T-helper 1 cell treated with Interleukin-12 subunit alpha and Interleukin-12 subunit beta and Interleukin-4 antibody, amounts not matched to agents 30 μg/mL and 1 μg/mL, for 36 hours (primary cell): ENCODE results near the gene MAD1L1.
A peak's percentile ranks its signal among the peaks of the same experiment; 100 is the strongest.
"Not testable (repeated sequence)": the region's sequence is repeated elsewhere in the genome, so short reads cannot be mapped to it uniquely, and the experiment has no call there.

Experiments
- H3K27ac Mint-ChIP-seq: one replicate; pipeline ENCODE4 v1.8.0; 2021; ENCODE audit warnings: mild to moderate bottlenecking, mixed read lengths
- H3K27me3 Mint-ChIP-seq: one replicate; pipeline ENCODE4 v1.8.0; 2021; ENCODE audit warnings: low read depth, mixed read lengths
- H3K36me3 Mint-ChIP-seq: one replicate; pipeline ENCODE4 v1.8.0; 2021; ENCODE audit warnings: low read depth, mixed read lengths
- H3K4me1 Mint-ChIP-seq: one replicate; pipeline ENCODE4 v1.8.0; 2021; ENCODE audit warnings: low read depth, mixed read lengths
- H3K4me3 Mint-ChIP-seq: one replicate; pipeline ENCODE4 v1.8.0; 2021; ENCODE audit warnings: mild to moderate bottlenecking, moderate library complexity, mixed read lengths
- H3K9me3 Mint-ChIP-seq: one replicate; pipeline ENCODE4 v1.8.0; 2021; ENCODE audit warnings: mixed read lengths

The MAD1L1 gene

DNA sequence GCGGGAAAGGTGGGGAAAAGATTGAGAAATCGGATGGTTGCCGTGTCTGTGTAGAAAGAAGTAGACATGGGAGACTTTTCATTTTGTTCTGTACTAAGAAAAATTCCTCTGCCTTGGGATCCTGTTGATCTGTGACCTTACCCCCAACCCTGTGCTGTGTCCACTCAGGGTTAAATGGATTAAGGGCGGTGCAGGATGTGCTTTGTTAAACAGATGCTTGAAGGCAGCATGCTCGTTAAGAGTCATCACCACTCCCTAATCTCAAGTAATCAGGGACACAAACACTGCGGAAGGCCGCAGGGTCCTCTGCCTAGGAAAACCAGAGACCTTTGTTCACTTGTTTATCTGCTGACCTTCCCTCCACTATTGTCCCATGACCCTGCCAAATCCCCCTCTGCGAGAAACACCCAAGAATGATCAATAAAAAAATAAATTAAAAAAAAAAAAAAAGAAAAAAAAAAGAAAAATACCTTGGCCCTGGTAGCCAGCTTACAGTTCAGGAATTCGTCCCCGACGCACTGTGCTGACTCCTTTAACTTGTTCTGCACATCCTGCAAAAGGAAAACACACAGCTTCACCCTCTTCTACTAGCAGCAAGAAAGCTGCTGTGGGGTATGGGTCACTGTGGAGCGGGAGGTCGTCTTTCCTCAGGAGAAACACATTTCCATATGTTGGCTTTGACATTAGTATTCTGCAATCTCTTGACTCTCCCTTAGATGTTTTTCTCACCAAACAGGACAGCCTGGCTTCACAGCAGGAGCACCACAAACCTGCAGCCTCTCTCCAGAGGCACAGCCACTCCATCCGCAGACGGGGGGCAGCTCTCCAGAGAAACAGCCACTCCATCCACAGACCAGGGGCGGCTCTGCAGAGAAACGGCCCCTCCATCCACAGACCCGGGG, 36.6 kb upstream of the MAD1L1 start:
- H3K36me3 Mint-ChIP-seq, H3K27ac Mint-ChIP-seq, H3K27me3 Mint-ChIP-seq, H3K9me3 Mint-ChIP-seq, H3K4me3 Mint-ChIP-seq, H3K4me1 Mint-ChIP-seq: not testable (repeated sequence)

DNA sequence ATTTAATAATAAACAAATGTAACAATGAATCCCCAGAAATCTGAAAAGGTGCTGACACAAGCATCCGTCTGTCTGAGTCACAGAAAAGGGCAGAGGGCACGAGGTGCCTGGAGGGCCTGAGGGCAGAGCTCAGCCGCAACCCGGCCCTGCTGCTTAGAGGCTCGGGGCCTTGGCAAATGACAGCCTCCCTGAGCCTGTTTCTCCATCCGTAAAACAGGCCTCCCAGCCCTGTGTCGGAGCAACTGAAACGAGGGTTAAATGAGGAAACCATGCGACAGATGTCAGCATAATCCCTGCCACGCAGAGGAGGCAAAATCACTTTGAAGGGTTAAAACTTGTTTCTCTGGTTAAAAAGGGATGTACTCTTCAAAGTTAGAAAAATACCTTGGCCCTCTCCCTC, 34.2 kb upstream of the MAD1L1 start:
- no peak overlapping the region for H3K4me3 Mint-ChIP-seq
- peaks cover under 1% of the 10 kb centered on the region for H3K4me1 Mint-ChIP-seq
- H3K27ac Mint-ChIP-seq, result no peak overlapping the region
- H3K27me3 Mint-ChIP-seq, result no peaks in the 10 kb centered on the region
- peaks cover 1% of the 10 kb centered on the region for H3K36me3 Mint-ChIP-seq
- no peaks in the 10 kb centered on the region for H3K9me3 Mint-ChIP-seq

DNA sequence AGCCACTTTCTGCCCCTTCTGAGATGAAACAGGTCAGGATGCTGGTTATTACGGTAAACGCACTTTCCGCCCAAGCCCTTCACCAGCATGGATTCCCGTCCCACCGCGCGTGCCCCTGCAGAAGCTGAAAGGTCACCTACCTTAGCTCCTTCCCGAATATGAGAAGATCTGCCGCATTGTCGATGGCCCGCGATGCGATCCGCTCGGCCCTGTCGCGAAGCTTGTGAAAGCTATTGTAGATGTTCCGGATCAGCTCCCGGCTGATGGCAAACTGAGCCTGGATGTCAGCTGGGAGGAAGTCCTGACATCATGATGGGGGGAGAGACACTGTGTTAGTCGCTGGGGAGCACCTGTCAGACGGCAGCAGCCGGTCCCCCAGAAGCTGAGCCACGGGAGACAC, 31.4 kb upstream of the MAD1L1 start:
- Mint-ChIP-seq H3K9me3 (no peaks in the 10 kb centered on the region), H3K36me3 (peaks cover 1% of the 10 kb centered on the region), H3K4me3 (no peak overlapping the region), H3K27me3 (no peaks in the 10 kb centered on the region), H3K27ac (no peak overlapping the region), H3K4me1 (peaks cover 6% of the 10 kb centered on the region)

DNA sequence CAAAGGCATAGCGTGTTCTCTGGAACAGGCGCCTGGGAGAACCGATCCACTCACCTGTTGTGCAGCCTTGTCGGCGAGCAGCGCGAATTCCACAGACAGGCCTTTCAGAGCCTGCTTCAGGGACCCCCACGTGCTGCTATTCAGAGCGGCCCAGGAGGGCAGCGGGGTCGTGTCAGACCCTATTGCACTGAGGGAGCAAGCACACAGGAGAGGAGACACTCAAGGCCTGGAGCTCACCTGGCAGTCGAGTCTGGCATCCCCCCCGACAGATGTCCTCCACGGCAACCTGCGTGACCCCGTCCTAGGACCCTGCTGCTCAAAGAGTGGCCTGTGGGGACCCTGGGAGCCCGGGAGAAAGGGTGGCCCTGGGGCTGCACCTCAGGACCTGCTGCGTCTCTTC, 30.4 kb upstream of the MAD1L1 start:
- Mint-ChIP-seq H3K27me3 (no peaks in the 10 kb centered on the region), H3K36me3 (peaks cover 1% of the 10 kb centered on the region), H3K27ac (no peak overlapping the region), H3K4me3 (no peak overlapping the region), H3K9me3 (no peaks in the 10 kb centered on the region), H3K4me1 (peaks cover 6% of the 10 kb centered on the region)

DNA sequence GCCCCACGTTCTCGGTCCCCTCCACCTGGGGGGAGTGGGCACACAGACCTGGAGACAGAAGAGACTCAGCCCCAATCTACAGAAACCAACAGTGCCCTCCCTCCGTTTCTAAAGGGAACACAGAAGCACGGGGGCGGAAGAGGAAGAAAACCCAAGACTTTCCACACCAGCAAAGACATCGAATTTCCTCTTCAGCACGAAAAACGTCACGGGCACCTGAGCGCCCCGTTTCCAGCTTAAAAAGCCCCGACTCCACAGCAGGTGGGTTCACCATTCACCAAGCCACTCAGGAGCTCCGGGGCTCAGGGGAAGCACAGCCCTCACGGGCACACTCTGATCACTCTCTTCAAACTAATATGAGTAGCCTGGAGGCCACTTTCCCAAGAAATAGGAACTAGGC, 28.9 kb upstream of the MAD1L1 start:
- Mint-ChIP-seq H3K9me3 (no peaks in the 10 kb centered on the region), H3K27me3 (no peaks in the 10 kb centered on the region), H3K36me3 (peaks cover 1% of the 10 kb centered on the region), H3K4me1 (peaks cover 6% of the 10 kb centered on the region), H3K4me3 (peak overlapping the region; percentile 19), H3K27ac (peak overlapping the region; percentile 54)

DNA sequence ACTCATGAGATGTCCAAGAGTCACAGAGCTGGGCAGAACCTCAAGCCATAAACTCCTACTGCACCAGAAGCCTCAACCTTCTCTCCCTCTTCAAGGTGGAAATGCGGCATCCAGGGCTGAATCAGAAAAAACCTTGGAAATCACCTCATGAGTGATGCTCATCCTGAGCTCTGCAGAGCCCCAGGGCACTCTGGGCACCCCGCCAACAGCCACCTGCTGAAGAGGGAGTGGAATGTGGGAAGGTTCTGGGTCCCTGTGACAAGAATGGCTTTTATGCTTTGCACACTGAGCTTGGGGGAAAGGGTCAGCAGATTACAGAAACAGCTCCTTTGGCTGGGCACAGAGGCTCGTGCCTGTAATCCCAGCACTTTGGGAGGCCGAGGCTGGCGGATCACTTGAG, 28.1 kb upstream of the MAD1L1 start:
- H3K4me1 Mint-ChIP-seq, result peaks cover 6% of the 10 kb centered on the region
- H3K36me3 Mint-ChIP-seq, result peaks cover 1% of the 10 kb centered on the region
- no peaks in the 10 kb centered on the region for H3K27me3 Mint-ChIP-seq

DNA sequence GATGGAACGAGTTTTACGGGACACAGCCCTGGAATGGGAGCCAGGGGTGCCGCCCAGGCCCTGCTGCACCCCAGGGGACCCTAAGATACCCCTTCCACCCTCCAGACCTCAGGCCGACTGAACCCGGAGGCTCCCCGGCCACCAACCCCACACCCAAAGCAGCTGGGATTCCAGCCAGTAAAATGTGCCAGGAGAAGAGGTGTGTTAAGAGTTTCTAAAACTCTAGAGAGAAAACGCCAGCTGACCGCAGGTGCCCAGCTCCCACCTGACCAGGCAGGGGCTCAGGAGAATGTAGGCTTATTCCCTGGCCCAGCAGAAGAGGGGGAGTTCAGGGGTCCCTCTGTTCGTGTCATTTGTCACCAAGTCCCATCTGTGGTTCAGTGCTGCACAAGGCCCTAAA, 26.7 kb upstream of the MAD1L1 start:
- no peak overlapping the region for H3K4me3 Mint-ChIP-seq
- no peaks in the 10 kb centered on the region for H3K27me3 Mint-ChIP-seq
- peaks cover 9% of the 10 kb centered on the region for H3K4me1 Mint-ChIP-seq
- no peak overlapping the region for H3K27ac Mint-ChIP-seq
- no peaks in the 10 kb centered on the region for H3K9me3 Mint-ChIP-seq
- H3K36me3 Mint-ChIP-seq, result peaks cover 1% of the 10 kb centered on the region

More for the DNA sequence above, 28.1 kb upstream of the MAD1L1 start:
- Mint-ChIP-seq H3K9me3 (no peaks in the 10 kb centered on the region), H3K4me3 (no peak overlapping the region), H3K27ac (no peak overlapping the region)

DNA sequence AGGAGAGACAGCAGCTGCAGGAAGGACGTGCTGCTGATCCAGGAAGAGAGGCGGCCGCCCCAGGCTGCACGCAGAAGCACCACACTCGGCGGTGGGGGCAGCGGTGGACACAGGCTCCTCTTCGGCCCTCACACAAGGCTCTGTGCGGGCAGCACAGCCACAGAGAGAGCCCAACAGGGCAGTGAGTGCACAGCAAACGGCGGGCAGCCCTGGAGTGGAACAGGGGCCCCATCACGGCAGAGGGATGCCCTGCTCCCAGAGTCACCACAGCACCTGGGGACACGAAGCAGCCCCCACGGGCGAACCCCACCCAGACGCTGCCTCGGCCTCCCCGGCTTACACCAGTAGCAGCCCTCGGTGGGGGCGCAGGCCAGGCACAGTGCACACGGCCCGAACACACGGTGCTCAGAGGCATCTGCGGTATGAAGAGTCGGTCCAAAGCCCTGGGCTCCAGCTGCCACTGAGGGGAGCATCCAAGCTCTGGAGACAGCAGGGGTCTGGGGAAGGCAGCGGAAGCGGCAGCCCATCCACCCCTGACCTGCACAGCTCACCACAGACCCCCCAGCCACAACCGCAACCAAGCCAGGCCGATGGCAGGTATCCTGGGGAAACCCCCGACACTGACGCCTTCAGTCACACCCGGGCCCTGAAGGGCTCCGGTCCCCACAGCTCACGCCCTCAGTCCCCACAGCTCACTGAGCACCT, 26.1 kb upstream of the MAD1L1 start:
- Mint-ChIP-seq H3K36me3 (no peaks in the 10 kb centered on the region), H3K27me3 (no peaks in the 10 kb centered on the region), H3K4me3 (no peak overlapping the region), H3K4me1 (peaks cover 9% of the 10 kb centered on the region), H3K9me3 (no peaks in the 10 kb centered on the region), H3K27ac (no peak overlapping the region)

DNA sequence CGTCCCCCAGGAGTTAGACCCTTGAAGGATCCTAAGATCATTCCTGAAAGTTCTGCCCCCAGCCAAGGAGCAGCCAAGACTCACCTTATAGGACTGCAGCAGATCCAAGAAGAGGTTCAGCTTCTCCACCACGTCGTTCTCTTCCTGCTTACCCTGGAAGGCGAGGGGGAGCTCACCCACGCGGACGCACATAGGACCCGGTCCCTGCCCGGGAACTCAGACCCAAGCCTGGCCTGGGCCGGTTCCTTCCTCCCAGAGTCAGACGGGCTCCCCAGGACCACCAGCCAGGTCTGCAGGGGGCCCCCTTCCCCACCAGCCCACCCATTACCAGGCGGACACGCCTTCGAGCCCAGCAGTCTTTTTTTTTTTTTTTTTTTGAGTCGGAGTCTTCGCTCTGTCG, 24.9 kb upstream of the MAD1L1 start:
- Mint-ChIP-seq H3K9me3 (no peaks in the 10 kb centered on the region), H3K4me3 (no peak overlapping the region), H3K27ac (no peak overlapping the region), H3K27me3 (no peaks in the 10 kb centered on the region), H3K36me3 (no peaks in the 10 kb centered on the region), H3K4me1 (peaks cover 9% of the 10 kb centered on the region)

DNA sequence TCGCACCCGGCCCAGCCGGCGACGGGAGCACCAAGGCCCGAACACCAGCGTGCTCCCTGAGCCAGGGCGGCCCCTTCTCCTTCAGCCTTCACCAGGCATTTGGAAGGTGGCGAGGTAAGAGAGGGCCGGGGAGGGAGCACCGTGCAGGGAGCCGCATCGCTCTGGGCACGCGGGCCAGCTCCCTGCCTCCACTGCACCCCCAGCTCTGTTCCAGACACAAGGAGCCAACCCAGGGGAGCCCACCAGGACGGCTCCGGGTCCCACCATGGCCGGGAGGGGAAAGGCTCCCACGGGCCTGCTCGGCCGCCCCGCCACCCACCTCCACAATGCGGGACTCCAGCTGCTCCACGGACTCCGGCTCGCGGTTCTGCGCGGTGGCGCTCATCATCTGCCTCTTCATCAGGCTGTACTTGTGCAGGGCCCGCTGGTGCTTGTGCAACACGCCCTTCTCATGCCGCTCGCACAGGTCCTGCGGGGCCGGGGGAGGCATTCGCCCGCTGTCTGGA, 24.4 kb upstream of the MAD1L1 start:
- H3K27ac Mint-ChIP-seq, result no peak overlapping the region
- H3K4me1 Mint-ChIP-seq, result peaks cover 9% of the 10 kb centered on the region
- H3K9me3 Mint-ChIP-seq, result no peaks in the 10 kb centered on the region
- no peaks in the 10 kb centered on the region for H3K27me3 Mint-ChIP-seq
- H3K4me3 Mint-ChIP-seq, result no peak overlapping the region
- H3K36me3 Mint-ChIP-seq, result no peaks in the 10 kb centered on the region

DNA sequence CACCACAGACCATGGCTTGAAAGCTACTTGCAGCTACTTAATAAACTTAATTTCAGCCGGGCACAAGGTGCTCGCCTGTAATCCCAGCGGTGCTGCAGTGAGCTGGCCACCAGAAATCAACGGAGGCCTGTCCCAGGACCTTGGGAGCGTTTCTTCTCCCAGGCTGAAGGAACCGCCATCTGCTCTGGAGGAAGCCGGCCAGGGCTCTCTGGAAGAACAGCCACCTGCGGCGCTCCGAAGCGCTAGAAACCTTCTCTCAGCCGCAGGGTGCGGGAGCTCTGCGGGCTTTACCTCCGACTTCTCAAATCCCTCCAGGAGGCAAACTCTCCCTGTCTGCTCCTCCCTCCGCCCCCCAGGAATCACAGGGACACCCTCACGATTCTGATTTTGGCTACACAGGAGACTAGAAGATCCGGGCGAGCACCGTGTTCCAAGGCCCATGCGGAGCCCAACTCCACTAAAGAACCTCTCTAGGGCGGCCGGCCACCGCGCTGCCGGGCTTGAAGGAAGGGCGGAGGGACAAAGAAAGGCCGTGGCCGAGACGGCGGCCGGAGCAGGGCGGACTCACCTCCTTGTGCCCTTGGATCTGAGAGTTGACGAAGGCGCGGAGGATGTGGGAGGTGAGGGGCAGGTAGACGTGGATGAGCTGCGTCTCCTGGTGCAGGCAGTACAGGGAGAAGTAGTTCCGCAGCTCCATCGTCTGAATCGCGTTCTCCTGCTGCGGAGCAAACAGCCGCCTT, 23.7 kb upstream of the MAD1L1 start:
- H3K4me3 Mint-ChIP-seq, result no peak overlapping the region
- no peaks in the 10 kb centered on the region for H3K9me3 Mint-ChIP-seq
- H3K27ac Mint-ChIP-seq, result no peak overlapping the region
- peaks cover 4% of the 10 kb centered on the region for H3K4me1 Mint-ChIP-seq
- no peaks in the 10 kb centered on the region for H3K27me3 Mint-ChIP-seq
- no peaks in the 10 kb centered on the region for H3K36me3 Mint-ChIP-seq

DNA sequence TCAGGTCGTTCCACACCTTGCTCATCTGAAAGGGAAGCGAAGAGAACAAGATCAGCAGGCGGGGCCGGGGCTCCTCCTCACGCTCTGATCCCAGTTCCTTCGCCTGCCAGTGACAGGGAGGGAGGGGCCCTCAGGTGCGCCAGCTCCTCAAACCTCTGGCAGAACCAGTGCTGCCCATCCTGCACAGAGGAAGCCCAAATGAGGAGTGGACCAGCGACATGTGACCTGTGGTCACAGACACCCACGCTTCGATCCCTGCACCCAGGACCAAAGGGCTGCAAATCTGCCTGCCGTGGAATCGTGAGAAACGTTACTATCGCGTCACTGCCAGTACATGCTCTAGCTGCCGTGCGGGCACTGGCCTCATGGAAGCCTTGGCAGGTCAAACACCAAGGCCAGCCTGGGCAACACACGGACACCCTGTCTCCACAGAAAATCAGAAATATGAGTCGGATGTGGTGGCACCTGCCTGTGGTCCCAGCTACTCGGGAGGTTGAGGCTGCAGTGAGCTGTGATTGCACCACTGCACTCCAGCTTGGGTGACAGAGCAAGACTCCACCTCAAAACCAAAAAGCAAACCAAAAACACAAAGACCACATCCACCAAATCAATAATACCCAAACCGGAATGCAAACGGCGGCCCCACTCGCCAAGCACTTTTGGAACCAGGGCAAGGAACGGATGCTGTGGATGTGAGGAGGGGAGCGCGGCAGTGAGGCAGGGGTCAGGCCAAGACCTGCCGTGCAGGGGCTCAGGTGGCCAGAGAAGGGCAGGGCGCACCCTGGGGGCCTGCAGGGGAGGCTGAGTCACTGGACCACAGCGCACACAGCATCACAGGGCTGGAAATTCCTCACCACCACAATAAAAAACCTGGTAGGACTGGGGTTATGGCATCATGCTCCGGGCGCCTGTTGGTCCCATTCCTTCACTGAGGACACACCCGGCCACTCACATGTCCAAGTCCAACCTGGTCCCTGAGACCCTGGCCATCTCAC, 22.7 kb upstream of the MAD1L1 start:
- Mint-ChIP-seq H3K4me3 (no peak overlapping the region), H3K27me3 (no peaks in the 10 kb centered on the region), H3K36me3 (no peaks in the 10 kb centered on the region), H3K9me3 (no peaks in the 10 kb centered on the region), H3K27ac (no peak overlapping the region), H3K4me1 (peaks cover 3% of the 10 kb centered on the region)

DNA sequence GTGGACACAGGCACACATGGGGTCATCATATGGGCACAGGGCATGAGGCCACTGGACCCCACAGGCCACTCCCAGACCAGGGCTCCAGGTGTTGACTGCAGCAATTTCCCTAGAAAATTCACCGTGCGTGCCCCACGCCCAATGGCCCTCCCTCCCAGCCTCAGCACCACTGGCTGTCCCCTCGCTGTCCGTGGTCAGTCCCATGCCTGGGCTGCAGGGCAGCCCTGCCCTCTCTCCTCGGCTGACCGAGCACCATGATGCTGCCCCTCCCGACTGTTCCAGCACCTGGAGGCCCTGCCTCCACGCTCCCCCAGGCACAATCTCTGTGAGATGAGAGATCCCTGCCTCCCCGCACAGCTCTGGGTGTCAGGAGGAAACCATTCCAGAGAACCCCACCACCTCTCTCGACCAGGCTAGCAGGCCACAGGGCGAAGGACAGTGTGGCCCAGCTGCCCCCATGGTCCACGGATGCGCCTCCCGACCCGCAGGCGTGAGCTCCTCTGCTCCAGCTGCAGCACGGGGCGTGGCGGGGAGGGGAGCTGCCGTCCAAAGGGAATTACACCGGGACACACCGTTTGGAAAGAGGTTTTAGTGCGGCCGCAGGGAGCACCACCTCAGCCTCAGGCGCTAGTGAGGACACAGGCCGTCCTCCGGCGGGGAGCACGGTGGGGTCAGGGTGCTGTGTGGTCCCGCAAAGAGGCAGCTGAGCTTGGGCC, 21.8 kb upstream of the MAD1L1 start:
- Mint-ChIP-seq H3K4me3 (no peak overlapping the region), H3K27me3 (no peaks in the 10 kb centered on the region), H3K4me1 (peaks cover 4% of the 10 kb centered on the region), H3K9me3 (no peaks in the 10 kb centered on the region), H3K36me3 (no peaks in the 10 kb centered on the region), H3K27ac (no peak overlapping the region)
